Cortex of kidney (tissue), 1 donor: ENCODE results near the gene GIMAP5.
"Not testable (repeated sequence)": the region's sequence is repeated elsewhere in the genome, so short reads cannot be mapped to it uniquely, and the experiment has no call there.

Source experiments
- DNase-seq: peaks from one replicate; lab custom pipeline; 2025; lab: John Stamatoyannopoulos, UW

The GIMAP5 gene

GRCh38 chr7:150774131-150774530 is 36.9 kb downstream of the GIMAP5 start:
- DNase-seq: not testable (repeated sequence)

- no peak for DNase-seq
Observed at GRCh38 chr7:150778014-150778737, 41.0 kb downstream of the GIMAP5 start.

DNA sequence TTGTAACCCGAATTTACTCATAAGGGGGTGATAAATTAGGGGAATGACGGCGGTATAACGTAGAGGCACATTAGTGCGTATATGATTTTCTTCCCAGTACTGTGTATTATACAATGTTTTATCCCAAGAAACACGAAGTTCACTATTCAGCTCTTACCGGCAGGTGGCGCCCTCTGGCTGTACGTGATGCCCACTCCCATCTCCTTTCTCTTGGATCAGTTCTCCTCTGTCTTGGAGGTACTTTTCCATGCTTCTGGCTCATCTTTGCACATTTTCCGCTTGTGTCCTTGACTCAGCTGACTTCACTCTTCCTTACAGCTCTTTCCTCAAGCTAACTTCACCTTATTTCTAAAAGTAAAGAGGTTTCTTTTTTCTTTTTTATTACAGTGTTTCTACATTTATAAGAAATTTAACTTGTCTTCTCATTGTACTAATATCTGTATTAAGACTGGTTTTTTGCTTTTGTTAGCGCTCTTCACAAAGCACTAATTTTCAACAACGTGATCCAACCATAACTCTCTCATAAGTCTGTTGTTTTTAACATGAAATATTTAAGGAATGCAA is 41.6 kb downstream of the GIMAP5 start:
- DNase-seq: no peak

GRCh38 chr7:150780292-150780691 is 43.1 kb downstream of the GIMAP5 start:
- no peak for DNase-seq

- DNase-seq: no peak
Observed at GRCh38 chr7:150781103-150781502, 43.9 kb downstream of the GIMAP5 start.

- DNase-seq: no peak
Observed at GRCh38 chr7:150781961-150782360, 44.7 kb downstream of the GIMAP5 start.

GRCh38 chr7:150784120-150784736 is 47.0 kb downstream of the GIMAP5 start:
- DNase-seq: no peak

- DNase-seq: no peak
Observed at GRCh38 chr7:150784954-150785353, 47.7 kb downstream of the GIMAP5 start.

DNA sequence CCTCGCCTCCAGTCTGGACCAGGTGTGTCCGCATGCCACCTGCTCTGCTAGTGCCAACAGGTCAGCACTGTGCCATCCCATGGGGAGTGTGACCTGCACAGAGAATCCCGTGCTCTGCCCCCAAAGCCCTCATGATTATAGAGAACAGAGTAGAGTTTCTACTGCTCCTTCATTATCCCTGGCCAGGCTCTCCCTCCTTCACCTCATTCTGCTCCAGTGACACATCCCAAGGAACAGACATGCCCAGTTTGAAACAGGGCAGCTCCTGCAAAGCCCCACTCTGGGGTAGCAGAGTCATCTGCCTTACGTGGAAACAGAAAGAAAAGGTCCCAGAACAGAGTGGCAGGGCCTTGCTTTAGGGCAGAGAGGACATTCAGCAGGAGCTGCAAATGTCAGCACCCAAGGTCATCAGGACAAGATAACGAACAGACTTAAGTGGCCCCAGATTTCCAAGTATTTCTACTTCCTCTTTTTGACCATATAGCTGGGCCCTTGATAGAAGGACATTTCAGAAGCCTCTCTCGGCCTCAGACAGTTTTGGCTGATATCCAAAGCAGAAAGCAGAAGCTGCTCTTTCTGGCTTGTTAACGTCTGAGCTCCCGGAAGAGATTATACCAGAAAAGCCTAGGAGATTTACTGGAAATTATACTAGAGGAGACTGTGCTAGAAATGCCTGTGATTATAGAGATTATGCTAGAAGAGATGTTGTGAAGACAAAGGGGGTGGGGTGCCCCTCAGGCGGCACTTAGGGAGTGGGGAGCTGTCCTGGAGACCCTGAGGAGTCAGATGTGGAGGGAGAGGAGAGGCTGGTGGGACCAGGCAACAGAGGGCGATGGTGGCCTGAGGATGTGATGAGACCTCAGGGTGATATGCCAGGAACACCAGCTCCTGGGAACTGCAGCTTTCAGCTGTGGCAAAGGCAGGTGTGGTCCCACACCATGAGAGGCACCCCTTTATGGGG is 50.4 kb downstream of the GIMAP5 start:
- DNase-seq: no peak

DNA sequence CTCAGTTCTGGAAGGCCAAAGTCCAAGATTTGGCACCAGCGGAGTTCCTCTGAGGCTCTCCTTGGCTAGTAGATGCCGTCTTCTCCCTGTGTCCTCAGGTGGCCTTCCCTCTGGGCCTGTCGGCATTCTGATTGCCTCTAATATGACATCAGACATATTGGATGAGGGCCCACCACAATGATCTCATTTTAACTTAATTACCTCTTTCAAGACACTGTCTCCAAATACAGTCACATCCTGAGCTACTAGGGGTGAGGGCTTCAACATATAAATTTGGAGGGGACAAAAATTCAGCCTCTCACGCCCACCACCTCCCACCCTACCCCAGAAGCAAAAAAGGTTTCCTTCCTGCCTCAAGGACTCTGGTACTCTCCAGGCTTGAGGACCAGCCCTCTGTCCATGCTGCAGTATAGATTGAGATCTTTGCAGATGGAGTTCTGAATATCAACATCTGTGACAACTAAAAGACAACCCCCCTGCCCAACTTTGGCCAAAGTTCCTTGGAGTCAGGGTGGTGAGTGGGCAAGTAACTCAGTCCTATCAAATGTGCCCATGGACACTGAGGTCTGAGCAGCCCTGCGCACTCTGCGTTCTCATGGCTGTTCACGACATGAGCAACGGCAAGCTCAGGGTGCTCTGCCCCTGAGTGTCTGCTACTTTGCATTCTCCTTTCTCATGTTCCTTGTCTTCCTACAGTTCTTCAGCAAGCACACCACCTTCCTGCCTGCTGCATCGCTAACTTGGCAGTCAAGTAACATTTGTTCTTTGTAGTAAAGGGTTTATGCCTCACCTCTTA is 51.5 kb downstream of the GIMAP5 start:
- DNase-seq: no peak

DNA sequence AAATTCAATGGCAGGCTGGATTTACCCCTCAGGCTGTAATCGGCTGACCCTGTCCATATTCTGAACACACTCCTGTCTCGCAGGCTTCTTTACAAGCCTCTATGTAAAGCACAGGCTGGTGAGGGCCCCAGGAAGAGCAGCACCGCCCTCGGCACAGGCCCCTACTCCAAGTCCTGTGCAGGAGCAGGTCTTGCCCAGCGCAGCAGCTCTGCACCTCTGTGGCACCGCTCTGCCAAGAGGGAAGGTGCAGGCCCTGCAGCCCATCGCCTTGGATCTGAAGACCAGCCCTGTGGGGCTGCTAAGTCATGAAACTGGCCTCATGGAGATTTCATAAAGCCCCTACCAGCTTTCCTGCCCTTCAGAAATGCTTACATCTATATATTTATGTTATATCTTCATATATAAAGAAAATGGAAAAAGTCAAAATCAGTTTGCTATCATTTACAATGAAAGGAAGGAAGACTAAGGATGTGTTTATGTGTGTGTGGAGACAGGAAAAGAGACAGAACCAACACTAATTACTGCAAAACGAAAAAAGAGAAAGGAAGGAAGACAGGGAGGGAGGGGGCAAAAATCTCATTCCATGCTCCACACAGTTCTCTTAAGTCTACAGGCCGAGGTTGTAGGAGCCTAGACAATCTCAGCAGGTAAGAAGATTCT is 53.3 kb downstream of the GIMAP5 start:
- no peak for DNase-seq

DNA sequence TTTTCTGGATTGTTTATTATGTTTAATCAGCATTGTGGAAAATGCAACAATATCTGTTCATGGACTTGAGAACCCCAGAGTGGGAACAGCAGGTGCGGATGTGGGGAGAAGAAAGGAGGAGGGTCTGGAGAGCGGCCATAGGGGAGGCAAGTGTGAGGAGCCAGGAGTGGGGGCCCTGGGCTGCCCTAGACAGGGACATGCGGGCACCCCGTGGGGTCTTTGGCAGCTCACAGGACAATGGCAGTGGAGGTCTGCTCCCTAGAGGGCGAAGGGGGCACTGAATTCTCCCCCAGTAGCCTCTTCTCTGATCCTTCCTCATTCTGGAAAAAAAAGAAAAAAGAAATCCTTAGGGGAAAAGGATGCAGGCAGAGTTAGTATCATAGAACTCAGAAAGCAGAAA is 54.1 kb downstream of the GIMAP5 start:
- no peak for DNase-seq

GRCh38 chr7:150791746-150792452 is 54.7 kb downstream of the GIMAP5 start:
- no peak for DNase-seq
